Left renal pelvis (tissue), 4 donors: ENCODE data around the gene RCOR3. TPM values are rescaled to one million over a fixed set of nuclear protein-coding genes. Genes with fewer than 3 reads are reported as not detected.

Experiments
- DNase-seq, 4 donors: peaks; one replicate each; pipeline ENCODE4 v3.0.0-alpha.2; 2013; ENCODE audit warnings: low read depth in 4 of 4, low spot score in 3 of 4
- polyA plus RNA-seq, 4 donors: library from polyadenylated mRNA; unstranded; fragments of 120-200 nt; gene quantifications; one replicate each; pipeline ENCODE4 v1.2.1, GENCODE V29; 2013; ENCODE audit not compliant: insufficient read length in 4 of 4

RCOR3 gene
- polyA plus RNA-seq, 4 donors = 53.8 to 96.5 (median 78.5) TPM

DNA sequence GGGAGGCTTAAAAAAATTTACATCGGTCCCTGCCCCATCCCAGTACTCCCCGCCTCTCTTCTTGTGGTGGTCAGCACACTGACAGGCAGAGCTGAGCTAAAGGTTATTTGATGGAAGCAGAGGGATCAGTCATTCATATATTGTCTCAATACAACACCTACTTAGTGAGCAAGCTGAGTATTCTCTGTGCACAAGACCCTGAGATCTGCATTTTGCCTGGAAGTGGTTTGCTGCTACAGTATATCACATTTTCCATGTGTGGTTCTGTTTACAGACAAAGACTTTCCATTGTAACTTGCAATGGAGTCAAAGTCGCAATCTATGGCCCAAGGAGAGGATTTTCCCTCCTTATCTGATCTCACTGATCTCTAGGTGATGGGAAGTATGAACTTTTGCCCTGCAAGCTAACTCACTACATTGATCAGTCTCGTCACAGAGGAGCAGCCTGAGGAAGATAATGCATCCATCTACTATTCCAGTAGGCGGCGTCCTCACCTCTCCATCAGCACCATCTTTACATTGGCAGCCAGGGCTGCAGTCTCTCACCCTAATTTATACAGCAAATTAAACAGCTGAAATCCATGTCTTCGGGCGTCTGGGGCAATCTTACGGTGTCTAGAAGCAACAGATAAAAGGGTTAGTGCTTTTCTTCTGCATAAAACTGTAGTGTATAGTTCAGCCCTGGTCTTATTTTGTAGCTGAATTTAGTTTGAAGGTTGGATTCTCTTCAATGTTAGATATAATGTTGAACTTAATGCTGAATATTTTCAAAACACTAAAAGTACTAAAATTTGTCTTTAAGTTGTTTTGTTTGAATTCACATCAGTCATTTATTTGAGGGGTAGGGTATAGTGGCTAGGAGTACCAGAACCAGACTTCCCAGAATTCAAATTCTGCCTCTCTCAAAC is 64.2 kb downstream of the RCOR3 start:
- peak in 1 of 4 donors; percentile 50 for DNase-seq

DNA sequence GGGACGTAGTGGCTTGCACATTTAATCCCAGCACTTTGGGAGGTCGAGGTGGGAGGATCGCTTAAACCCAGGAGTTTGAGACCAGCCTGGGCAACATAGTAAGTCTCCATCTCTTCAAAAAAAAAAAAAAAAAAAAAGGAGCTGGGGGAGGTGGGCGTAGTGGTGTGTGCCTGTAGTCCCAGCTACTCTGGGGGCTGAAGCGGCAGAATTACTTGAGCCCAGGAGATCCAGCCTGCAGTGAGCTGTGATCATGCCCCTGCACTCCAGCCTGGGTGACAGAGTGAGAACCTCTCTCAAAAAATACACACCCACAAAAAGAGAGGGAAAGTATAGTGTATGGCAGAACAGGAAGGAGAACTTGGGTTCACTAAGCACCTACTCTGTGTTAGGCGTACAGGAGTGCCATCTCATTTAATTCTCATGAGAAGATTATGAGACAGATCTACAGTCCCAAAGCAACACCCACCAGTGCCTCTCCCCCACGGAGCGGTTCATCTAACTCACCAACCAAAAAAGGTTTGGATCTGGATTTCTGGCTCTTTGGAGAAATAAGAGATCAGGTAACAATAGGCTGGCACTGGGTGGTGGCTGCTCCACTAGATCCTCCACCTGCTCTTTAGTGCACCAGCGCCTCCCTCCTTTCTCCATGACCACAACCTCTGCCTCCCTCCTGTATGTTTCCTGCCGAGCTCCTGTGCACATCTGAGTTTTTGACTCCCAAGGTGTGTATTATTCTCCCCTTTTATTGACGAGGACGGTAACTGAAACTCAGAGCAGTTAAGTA is 66.0 kb downstream of the RCOR3 start:
- DNase-seq = no peak

DNA sequence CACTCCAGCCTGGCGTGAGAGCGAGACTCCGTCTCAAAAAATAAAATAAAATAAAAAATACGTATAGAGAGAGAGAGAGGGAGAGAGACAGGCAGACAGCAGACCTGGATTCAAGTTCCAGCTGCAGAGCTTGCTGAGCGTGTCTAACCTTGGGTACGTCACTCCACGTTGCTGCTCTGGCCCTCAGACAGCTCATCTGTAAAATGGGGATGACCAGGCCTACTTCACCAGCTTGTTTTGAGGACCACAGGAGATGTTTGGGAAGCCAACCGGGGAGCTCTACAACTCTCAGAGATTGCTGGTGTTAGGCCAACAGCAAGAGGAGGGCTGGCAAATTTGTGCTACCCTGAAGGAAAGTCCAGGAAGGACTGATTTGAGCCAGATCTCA is 67.0 kb downstream of the RCOR3 start:
- no peak for DNase-seq

DNA sequence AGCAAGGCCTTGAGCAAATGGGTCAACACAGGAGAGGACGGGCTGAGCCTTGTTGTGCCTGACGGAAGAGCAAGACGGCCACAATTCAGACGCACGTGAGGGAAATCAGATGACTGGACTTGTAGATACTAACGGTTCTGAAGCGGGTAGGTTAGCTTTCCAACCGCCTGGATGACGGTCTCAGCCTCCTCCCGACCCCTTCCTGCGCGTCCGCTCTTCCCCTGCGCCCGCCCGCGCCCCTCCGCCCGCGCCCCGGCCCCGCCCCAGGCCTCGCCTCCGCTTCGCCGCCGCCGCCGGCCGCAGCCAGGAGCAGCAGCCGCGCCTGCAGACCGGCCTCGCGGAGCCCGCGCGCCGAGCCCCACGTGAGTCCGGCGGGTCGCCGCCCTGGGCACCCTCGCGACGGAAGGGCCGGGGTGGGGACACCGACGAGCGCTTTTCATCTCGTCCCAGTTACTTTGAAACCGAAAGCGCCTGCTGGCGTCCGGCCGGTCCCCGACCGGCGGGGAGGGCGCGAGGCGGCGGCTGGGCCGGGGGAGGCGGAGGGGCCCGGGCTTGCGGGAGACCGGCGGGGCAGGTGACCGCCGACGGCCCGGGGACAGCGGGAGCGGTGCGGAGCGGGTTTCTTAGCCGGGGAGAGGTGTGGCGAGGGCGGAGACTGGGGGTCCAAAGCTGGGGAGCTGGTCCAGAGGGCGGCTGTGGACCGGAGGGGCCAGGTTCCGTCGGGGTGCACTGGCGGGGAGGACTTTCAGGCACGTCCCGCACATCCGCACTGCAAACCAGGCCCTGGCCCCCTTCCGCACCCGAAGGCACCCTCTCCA is 67.6 kb downstream of the RCOR3 start, which contains the start of gene TRAF5:
TRAF5 (plus strand) TSS at position 306 of the 818 bp plus-strand sequence. CDS start 26,407 bp downstream, outside the sequence.
- DNase-seq = peak in 1 of 4 donors; percentile 17

DNA sequence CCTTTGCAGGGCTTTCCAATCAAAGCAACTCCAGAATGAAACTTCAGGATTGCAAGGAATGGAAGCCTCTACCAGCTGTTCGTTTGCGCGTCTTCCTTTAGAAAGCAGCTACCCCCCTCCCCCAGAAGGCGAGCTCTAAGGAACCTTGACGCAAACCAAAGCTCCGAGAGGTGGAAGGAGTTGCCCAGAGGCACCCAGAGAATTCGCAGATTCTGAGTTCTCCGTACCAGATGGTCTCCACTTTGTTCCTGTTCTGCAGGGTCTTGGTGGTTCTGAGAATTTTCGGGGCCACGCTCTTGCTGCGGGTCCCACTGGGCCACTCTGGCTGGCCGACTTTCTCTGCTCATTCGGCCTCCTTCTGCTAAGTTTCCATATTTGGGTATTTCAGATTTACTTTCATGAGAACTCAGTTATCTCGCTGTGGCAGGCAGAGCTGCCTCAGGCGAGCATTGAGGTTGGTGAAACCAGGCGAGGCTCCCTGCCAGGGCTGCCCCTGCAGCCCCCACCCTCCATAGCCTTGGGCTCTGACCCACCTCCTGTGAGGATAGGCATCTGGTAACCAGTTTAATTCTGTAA is 68.3 kb downstream of the RCOR3 start:
- peak in 2 of 4 donors; percentile 33 to 37 for DNase-seq

DNA sequence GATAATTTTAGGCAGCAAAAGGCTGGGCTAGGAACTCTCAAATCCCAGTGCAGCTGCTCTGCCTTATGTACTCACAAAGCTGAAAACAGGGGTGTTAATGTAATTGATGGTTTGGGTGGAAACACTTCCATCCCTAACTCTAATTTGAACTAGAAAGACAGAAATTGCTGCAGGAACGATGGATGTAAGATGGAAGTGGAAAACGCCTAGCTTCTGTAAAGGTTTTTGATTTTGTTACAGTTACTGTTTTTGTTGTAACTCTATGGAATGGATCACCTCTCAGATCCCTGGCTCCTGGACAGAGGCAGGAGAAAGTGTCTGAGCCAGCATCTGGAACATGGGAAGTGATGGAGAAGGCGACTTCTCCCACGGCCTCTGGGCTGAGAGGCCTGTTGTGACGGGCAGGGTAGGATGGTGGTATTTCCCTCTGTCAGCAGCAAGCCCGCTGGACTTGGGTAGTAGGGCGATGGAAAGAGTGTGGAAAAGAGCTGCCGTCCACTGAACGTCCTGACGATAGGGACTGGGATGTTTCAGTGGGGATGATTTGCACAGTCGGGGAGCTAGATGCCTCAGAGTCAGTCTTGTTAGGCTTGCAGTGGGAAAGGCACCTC is 69.0 kb downstream of the RCOR3 start:
- no peak for DNase-seq

DNA sequence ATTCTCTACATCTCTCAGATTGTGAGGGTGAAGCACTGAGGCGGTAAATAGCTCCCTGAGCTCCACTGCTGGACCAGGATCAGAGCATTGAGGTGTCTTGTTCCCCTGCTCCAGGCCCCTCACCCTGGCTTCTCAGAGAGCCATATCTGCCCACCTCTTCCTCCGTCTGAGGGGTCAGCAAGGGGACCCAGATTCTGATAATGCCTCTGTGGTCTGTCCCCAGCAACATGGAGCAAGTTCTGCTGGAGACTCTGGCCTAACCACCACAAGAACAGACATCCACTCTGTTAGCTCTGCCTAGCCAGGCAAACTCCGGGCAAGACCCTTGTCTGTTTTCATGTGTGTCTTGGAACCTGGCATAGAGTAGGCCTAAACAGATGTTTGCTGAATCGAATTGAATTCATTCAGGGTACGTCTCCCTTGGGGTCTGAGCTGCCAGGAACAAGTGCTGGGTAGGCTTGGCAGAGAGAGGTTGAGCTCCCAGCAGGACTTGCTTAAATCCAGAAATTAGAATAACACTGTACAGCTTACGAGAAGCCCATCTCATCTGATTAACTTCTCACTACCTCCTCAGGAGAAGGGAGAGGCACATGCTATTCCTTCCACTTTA is 69.8 kb downstream of the RCOR3 start:
- DNase-seq = no peak

DNA sequence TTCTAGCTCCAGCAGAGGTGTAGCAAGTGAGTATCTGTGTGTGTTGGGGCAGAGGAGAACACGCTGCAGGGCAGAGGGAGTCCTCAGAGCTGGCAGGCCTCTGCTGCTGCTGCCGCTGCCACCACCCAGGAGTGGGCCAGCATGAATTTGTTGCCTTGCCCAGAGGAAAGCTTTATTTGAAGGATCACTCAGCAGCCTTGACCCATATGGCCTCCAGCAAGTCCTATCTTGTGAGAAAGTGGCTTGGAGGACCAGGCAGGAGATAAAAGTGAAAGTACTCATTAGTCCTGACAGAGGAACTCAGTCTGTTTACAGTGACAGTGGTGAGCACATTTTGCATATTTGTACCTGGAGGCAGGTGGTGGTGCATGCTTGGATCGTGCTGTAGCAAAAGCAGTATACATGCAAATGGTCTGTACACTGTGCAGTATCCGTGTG is 70.6 kb downstream of the RCOR3 start:
- no peak for DNase-seq

DNA sequence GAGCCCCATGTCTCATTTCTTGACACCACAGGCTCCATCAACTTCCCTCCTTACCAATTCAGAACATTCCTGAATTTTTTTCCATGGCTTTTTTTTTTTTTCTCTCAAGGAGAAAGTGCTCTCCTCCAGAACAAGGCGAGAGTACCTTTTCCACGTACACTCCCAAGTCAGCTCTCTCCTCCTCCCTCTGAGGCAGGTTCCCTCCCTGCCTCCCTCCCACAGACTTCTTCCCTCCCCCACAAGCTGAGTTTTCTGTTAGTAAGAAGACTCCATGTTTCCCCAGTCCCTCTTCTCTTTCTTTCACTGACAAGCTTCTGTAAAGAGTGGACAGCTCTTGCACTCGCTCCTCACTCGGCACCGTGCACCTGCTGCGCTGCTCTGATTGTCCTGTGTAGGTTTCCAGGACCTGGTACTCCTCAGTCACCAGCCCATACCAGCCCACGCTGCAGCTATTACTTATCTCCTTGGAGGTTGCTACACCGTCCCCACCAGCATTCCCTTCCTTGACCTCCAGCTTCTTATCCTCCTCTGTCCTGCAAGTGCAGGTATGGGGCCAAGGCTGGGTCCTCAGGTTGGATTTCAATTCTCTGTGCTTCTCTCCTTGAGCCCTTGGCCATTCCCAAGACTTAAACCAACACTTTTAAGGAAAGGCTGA is 71.2 kb downstream of the RCOR3 start:
- DNase-seq = no peak

DNA sequence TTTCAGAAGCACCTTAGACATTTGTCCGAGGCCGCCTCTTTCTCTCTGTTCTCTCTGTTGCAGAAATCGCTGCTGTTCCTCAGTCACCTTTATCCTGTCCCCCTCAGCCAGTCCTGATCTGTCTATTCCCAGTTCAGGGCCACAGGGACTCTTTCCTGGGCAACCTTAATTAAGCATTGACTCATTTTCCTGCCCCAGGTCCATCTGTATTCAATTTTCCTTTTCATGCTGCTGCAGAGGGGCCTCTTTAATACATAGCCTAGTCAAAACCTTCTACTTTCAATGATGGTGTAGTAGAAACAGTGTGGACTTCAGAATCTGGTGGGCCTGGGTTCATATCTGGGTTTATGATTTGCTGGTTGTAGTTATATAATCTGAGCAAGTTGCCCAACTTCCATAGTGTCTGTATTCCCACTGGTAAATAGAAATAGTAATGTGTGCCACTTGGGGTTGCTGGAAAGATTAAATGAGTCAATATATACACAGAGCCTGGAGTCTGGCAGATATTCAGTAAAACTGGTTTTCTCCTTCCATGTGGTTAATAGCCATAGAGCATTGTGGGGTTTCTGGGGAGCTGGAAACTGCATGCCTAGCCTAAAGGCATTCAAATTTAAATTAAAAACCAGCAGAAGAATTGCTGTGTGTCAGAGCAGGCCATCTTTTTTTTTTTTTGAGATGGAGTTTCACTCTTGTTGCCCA is 72.0 kb downstream of the RCOR3 start:
- no peak for DNase-seq

DNA sequence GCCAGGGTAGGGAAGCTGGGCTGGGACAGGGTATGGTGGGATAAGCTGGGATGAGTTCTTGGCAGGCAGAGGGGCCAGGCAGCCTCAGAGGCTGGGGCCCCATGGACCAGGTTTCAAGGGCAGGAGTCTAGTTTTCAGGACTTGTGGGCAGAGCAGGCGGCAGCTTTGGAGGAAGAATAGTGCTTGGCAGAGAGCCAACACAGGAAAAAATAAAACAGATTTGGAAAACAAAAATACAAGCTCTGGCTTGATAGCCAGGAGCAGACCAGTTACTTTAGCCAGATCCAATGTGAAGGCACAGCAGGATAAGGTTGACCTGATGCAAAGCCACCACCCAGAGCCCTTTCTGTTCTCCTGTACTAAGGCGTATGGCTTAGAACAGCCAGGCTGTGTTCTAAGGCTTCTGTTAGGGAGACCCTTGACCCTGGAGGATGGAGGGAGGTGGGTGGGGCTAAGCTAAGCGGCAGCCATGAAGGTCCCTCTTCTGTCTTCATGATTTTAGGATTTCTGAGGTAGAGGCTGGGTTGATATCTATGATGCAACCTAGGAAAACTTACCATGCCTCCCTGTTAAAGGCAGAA is 73.0 kb downstream of the RCOR3 start:
- no peak for DNase-seq

DNA sequence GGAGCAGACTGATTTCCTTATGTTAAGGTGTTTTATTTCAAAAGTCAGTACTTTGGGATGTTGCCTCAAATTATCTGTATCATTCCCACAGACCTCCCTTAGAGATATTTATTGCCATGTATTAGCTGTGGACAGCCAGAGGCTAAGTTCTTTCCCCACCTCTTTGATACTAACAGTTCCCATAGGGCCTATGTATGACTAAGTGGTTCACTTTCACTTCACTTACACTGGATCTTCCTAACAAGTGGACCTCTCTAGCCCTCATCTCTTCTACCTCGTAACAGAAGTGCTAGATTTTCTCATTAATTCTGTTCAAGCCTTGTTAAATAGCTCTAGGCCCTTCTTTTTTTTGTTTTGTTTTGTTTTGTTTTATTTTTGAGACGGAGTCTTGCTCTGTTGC is 73.7 kb downstream of the RCOR3 start:
- DNase-seq = no peak

DNA sequence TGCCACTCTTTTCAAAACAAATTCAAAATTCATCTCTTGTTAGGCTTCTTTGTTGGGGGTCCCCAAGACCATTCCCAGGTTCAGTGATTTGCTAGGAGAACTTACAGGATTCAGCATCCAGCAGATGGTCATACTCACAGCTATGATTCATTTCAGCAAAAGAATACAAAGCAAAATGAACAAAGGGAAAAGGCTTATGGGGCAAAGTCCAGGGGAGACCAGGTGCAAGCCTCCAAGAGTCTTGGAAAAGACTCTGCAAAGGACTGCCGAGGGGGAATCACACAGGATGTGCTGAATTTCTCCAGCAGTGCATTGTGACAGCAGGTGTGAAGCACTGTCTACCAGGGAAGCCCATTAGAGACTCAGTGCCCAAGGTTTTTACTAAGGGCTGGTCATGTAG is 74.7 kb downstream of the RCOR3 start:
- DNase-seq = no peak

DNA sequence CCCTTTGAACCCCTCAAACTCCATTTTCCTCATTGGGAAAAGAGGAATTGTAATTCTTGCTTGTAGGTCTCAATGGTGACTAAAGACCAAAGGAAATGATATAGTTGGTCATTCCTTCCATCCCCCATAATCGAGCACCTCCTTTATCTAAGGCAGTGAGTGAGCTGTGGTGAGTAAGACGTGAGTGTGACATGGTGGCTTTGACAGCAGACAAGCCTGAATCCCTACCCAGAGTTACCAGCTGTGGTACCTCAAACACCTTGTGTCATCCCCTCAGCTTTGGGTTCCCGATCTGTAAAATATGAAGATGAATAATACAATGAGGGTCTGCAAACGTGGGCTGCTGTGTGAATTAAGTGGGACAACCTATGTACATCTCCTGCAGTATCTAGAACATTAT is 75.8 kb downstream of the RCOR3 start:
- no peak for DNase-seq

DNA sequence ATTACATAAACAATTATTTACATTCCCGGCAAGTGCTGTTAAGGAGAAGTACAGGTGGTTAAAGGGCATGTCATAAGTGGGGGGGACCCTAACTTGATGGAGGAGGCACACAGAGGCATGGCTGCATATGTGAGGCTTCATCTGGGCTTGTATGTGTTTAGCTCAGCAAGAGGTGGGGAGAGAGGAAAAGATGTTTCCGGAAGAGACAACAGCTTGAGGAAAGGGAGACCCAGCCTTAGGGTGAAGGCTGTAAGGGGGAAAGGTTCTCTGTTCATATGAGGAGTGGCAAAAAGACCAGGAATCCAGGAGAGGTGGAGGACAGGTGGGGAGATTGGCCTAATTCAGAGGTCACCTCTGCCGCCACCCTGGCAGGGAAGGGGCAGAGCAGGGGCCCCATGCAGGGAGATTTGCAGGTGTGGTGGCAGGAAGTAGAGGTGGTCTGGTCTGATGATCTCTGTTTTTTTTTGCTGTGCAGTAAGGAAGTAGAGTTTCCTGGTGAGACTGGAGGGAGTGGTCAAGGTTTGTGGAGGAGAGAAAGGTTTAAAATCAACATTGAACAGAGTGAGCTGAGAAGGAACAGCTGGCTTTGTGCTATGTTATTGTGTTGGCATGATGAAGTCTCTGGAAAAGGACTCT is 76.5 kb downstream of the RCOR3 start:
- DNase-seq = no peak

DNA sequence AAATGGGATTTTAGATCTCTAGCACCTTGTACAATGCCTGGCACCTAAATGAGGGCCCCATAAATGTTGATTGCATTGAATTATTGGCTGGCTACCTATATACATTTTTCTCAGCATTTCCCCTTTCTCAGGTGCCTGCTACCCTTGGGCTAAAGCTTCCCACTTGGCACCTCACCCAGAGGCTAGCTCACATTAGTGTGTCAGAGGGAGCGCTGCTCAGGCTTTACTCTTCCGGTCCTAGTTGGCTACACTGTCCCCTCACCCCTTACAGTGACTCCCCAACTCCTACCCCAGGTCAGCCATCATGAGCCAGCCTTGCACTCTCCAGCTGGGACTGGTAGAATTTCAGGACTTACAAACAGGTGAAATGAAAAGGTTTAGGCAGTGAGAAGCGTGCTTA is 77.0 kb downstream of the RCOR3 start:
- no peak for DNase-seq

DNA sequence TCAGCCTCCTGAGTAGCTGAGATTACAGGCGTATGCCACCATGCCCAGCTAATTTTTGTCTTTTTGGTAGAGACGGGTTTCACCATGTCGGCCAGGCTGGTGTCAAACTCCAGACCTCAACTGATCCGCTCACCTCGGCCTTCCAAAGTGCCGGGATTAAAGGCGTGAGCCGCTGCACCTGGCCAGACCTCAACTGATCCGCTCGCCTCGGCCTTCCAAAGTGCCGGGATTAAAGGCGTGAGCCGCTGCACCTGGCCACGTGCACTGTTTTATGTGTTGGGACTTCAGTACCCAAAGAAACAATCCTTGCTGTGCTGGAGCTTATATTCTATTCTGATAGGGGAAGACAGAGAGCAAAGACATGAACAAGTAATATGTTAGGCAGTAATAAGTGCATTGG is 77.6 kb downstream of the RCOR3 start:
- no peak for DNase-seq
